GM21723 (cell line): ENCODE measurements around the gene ATP5PD.
"Not testable (repeated sequence)": the region's sequence is repeated elsewhere in the genome, so short reads cannot be mapped to it uniquely, and the experiment has no call there.

Experiments
- ATAC-seq: cut with Tn5 transposase; IDR thresholded peaks from one replicate; pipeline ENCODE4 v1.9.1; 2021; ENCODE audit warnings: mild to moderate bottlenecking, moderate library complexity; ENCODE audit not compliant: unreplicated experiment

ATP5PD gene

DNA sequence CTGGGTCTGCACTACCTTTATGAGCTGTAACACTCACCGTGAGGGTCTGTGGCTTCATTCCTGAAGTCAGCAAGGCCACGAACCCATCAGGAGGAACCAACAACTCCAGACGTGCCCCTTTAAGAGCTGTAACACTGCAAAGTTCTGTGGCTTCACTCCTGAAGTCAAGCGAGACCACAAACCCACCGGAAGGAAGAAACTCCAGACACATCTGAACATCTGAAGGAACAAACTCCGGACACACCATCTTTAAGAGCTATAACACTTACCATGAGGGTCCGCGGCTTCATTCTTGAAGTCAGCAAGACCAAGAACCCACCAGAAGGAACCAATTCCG lies 21.4 kb downstream of the ATP5PD start:
- ATAC-seq: not testable (repeated sequence)

- no peak for ATAC-seq
Measured at GRCh38 chr17:75024686-75025397, 21.9 kb downstream of the ATP5PD start.

- no peak for ATAC-seq
Measured at GRCh38 chr17:75020331-75021110, 26.2 kb downstream of the ATP5PD start.

- no peak for ATAC-seq
Measured at GRCh38 chr17:75019710-75020109, 27.1 kb downstream of the ATP5PD start.

DNA sequence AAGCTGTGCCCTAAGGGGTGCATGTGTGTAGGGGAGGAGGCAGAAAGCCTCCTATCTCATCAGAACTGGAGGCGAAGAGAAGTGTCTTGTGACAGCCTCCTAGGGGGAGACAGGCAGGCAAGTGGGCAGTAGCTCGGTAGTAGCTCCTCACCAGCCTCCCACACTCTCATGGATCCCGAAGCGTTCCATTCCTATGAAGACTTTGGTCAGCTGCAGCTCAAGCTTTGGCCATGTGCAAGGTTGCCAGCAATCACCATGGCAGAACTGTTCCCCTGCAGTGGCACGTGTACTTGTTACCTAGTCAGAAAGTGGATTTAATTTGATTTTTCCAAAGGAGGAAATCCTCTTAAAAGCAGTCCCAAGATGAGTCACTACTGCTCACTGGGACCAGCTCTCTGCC lies 27.6 kb downstream of the ATP5PD start:
- ATAC-seq: no peak

GRCh38 chr17:75013092-75013559 lies 33.6 kb downstream of the ATP5PD start:
- ATAC-seq: no peak

DNA sequence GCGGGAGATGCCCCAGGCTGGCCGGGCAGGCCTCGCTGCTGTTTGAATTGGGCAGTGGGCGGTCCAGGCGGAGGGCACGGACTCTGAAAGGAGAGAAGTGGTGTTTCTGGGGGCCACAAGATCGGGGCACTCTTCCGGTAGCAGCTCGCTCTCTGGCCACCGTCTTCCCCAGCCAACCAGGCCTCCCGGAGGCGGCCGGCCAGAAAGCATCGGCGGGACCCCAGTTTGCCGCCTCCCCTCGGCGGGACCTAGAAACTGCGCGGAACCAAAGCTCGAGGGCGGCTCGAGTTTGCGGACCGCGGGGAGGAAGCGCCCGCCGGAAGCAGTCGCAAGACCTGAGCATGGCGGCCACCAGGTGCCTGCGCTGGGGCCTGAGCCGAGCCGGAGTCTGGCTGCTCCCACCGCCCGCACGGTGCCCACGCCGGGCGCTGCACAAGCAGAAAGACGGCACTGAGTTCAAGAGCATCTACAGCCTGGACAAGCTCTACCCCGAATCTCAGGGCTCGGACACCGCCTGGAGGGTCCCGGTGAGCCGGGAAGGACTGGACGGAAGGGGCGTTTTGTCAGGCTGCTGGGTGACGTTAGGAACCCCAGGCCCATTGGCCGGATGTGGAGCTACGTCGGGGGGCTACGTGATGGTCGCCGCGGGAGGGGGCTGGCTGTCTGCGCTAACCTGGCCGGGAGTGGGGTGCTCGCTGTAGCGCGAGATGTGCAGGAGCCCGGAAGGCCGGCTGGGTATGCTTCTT lies 34.2 kb downstream of the ATP5PD start, which contains the start of gene MRPL58:
MRPL58 (plus strand) TSS at position 325 of the 746 bp plus-strand sequence; CDS start at position 342, 17 bp downstream.
- ATAC-seq: peak; percentile 81

- no peak for ATAC-seq
Measured at GRCh38 chr17:75012096-75012345, 34.7 kb downstream of the ATP5PD start.

- ATAC-seq: no peak
Measured at GRCh38 chr17:75011401-75012095, 35.2 kb downstream of the ATP5PD start.

DNA sequence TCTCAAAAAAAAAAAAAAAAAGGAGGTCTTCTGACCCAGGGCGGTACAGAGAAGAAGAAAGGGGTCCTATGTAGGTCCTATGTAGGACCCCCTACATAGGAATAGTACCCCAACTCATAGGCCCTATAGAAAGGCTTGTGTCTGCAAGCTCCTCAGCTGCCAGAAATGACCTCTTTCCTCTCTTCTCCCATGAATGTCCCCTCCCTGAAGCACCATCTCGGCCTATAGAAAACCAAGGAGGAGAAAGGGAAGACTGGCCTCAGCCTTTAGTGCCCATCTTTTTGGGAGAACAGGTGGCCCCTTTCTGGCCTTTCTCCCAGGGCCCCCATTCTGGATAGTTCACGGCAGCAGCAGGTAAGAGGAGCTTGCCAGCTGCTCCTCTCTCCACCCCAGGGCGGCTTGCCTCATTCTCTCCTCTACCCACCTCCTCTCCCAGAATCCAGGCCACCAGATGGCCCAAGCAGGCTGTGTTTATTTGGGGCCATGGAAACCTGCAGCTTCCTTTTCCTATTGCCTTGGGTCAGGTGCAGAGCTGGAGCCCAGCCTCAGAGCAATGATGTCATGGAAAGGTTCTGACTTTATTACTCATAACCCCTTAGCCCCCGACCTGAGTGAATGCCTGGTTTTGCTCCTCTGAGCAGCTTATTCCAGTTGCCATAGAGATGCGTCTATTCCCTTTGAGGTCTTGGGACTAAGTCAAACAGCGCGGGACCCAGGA lies 35.9 kb downstream of the ATP5PD start:
- ATAC-seq: no peak

GRCh38 chr17:75009139-75009724 lies 37.5 kb downstream of the ATP5PD start:
- no peak for ATAC-seq

- no peak for ATAC-seq
Measured at GRCh38 chr17:75008373-75008772, 38.4 kb downstream of the ATP5PD start.

- ATAC-seq: no peak
Measured at GRCh38 chr17:75006653-75007052, 40.1 kb downstream of the ATP5PD start.

- ATAC-seq: not testable (repeated sequence)
Measured at GRCh38 chr17:75006084-75006483, 40.7 kb downstream of the ATP5PD start.

DNA sequence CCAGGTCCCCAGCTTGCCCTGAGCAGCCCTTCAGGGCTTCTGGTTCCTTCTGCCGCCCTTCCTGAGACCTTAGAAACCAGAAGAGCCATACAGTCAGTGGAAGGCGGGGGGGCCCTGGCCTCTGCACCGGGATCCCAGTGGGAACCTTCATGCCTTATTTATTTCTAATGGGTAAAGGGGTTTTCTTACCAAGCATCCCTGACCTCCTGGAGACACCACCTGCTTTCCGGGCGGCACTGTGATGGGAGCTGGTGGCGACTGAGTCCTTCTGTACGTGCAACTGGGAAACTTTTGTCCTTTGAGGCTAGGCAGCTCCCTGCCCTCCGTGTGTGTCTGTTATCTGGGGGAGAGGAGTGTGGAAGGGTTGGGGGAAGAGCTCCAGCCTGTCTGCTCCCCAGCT lies 41.5 kb downstream of the ATP5PD start:
- ATAC-seq: no peak

GRCh38 chr17:75004371-75004770 lies 42.4 kb downstream of the ATP5PD start:
- no peak for ATAC-seq

DNA sequence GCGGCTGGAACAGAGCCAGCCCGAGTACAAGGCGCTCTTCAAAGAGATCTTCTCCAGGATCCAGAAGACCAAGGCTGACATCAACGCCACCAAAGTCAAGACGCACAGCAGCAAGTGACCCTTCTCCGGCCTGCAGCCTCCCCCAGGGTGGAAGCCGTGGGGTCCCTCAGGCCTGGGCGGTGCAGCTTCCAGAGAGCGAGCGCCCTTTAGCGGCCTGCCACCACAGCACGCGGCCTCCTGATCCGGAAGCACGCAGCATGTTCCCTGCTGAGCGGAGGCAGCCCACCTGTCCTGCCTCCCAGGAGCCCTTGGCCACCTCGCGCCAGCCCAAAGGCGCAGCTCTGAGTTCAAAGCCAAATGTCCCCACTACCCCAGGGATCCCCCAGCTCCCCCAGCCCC lies 42.8 kb downstream of the ATP5PD start:
- ATAC-seq: no peak

DNA sequence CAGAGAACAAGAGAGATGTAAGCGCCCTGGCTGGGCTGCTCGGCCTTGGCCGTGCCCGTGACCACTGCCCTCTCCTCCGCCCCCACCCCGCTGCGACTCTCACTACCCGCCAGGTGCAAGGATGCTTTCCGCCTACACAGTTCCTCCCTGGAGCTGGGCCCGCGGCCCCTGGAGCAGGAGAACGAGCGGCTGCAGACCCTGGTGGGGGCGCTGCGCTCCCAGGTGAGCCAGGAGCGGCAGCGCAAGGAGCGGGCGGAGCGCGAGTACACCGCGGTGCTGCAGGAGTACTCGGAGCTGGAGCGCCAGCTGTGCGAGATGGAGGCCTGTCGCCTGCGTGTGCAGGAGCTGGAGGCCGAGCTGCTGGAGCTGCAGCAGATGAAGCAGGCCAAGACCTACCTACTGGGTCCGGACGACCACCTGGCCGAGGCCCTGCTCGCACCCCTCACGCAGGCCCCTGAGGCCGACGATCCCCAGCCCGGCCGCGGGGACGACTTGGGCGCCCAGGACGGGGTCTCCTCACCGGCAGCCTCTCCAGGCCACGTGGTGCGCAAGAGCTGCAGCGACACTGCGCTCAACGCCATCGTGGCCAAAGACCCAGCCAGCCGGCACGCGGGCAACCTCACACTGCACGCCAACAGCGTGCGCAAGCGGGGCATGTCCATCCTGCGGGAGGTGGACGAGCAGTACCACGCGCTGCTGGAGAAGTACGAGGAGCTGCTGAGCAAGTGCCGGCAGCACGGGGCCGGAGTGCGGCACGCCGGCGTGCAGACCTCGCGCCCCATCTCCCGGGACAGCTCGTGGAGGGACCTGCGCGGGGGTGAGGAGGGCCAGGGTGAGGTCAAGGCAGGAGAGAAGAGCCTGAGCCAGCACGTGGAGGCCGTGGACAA lies 43.5 kb downstream of the ATP5PD start:
- no peak for ATAC-seq
